ENCODE results near the gene PTPRU. TPM values are rescaled to one million over a fixed set of nuclear protein-coding genes. Genes with fewer than 3 reads are reported as not detected.
"Not testable (repeated sequence)": the region's sequence is repeated elsewhere in the genome, so short reads cannot be mapped to it uniquely, and the experiment has no call there.

PTPRU gene
- total RNA-seq, 2 experiments from 2014 or later, result 0.37 to 0.89 TPM

DNA sequence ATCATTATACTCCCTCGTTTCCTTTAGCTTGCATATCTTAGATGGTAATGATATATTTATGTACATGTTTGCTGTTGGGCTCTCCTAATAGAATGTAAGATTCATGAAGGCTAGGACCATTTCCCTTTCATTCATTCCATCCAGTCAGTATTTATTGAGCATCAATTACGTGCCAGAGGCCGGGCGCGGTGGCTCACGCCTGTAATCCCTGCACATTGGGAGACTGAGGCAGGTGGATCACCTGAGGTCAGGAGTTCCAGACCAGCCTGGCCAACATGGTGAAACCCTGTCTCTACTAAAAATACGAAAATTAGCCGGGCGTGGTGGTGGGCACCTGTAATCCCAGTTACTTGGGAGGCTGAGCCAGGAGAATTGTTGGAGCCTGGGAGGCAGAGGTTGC lies 1.4 kb upstream of the PTPRU start:
- peaks cover 35% of the 10 kb centered on the region for H3K27me3 Mint-ChIP-seq
- not testable (repeated sequence) for DNase-seq

DNA sequence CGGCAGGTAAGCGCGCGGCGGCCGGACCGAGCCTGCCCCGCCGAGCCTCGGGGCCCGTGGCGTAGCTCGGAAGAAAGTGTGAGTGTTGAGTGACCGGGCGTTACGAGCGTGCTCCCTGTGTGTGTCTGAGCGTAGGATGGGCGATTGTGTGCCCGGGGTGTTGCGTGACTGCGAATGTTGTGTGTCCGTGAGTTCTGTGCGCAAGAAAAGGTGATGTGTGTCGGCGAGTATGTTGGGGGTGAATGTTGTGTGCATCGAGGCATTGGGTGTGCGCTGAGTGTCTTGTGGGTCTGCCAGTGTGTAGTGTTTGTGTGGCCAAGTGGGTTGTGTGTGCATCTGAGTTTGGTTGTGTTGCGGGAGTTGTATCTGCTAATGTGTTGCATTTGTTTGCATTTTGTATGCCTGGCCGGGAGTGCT lies 398 bp downstream of the PTPRU start:
- ChIA-PET CTCF (interaction anchor here (0.7 to 1.3 kb wide), 3 partner anchors 10 to 54 kb away, joined by 3 read pairs; no protein-coding TSS in a partner anchor), POLR2A (no interaction called here)
- DNase-seq, result no peak
- Mint-ChIP-seq H3K27ac (no peak overlapping the region), H3K4me3 (peak overlapping the region; percentile 63), H3K9me3 (ENCODE audit: low read depth) (no peaks in the 10 kb centered on the region), H3K27me3 (peaks cover 50% of the 10 kb centered on the region), H3K36me3 (ENCODE audit: low read depth) (no peaks in the 10 kb centered on the region), H3K4me1 (peaks cover 12% of the 10 kb centered on the region)
- no peak for ATAC-seq
- intact Hi-C loops (cut with DNase I, micrococcal nuclease), result loop anchor here (1.0 to 10.0 kb wide), 12 partner anchors 23 to 1828 kb away; partner anchors contain the start of gene PUM1 (in 1 of the 2)

More for the DNA sequence above, 1.4 kb upstream of the PTPRU start:
- intact Hi-C loops (cut with DNase I, micrococcal nuclease), result loop anchor here in 1 of 2 experiments (5.0 to 10.0 kb wide), 5 partner anchors 217 to 1830 kb away; partner anchors contain the start of gene PUM1
- H3K9me3 Mint-ChIP-seq (ENCODE audit: low read depth); H3K36me3 Mint-ChIP-seq (ENCODE audit: low read depth); H3K27ac Mint-ChIP-seq; ATAC-seq; POLR2A ChIA-PET; H3K4me3 Mint-ChIP-seq: not testable (repeated sequence)
- CTCF ChIA-PET, result interaction anchor here (0.8 to 1.3 kb wide), 2 partner anchors 10 to 26 kb away, joined by 3 read pairs; no protein-coding TSS in a partner anchor
- H3K4me1 Mint-ChIP-seq, result peaks cover 17% of the 10 kb centered on the region

DNA sequence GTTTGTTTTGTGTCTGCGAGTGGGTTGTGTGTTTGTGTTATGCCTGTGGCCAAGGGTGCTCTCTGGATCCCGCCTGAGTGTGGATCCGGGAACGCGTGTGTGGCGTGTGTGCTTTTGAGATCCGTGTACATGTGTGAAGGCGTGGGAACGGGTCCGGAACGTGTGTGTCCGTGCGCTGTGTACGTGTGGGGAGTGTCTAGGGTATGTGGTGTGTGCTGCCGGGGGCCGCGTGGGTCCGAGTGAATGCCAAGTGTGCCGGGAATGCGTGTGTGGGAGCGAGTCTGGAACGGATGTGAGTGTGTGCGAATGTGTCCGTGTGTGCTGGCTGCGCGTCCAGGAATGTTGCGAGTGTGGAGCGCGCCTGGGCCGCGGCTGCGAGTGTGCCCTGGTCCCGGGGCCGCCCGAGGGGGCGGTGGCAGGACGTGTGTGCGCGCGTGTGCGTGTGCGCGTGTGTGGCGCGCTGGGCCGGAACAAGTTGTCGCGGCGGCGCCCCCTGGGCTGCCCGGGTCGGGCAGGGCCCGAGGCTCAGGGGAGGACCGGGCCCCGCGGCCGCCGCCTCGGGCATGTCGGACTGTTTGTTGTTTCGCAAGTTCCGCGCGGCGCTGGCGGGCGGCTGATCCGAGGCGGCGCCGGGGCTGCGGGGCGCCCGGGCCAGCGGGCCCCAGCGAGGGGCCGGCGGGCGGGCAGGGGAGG lies 953 bp downstream of the PTPRU start:
- Mint-ChIP-seq H3K4me3 (peak overlapping the region; percentile 63), H3K27me3 (peaks cover 50% of the 10 kb centered on the region), H3K36me3 (ENCODE audit: low read depth) (no peaks in the 10 kb centered on the region), H3K9me3 (ENCODE audit: low read depth) (no peaks in the 10 kb centered on the region), H3K27ac (no peak overlapping the region), H3K4me1 (peaks cover 12% of the 10 kb centered on the region)
- CTCF ChIA-PET, result interaction anchor here (0.7 to 1.3 kb wide), 3 partner anchors 11 to 54 kb away, joined by 3 read pairs; no protein-coding TSS in a partner anchor
- intact Hi-C loops (cut with DNase I, micrococcal nuclease), result loop anchor here (2.0 to 10.0 kb wide), 7 partner anchors 104 to 1828 kb away; partner anchors contain the start of gene PUM1 (in 1 of the 2)
- DNase-seq (peak; percentile 22), ATAC-seq (no peak)
- POLR2A ChIA-PET, result no interaction called here

DNA sequence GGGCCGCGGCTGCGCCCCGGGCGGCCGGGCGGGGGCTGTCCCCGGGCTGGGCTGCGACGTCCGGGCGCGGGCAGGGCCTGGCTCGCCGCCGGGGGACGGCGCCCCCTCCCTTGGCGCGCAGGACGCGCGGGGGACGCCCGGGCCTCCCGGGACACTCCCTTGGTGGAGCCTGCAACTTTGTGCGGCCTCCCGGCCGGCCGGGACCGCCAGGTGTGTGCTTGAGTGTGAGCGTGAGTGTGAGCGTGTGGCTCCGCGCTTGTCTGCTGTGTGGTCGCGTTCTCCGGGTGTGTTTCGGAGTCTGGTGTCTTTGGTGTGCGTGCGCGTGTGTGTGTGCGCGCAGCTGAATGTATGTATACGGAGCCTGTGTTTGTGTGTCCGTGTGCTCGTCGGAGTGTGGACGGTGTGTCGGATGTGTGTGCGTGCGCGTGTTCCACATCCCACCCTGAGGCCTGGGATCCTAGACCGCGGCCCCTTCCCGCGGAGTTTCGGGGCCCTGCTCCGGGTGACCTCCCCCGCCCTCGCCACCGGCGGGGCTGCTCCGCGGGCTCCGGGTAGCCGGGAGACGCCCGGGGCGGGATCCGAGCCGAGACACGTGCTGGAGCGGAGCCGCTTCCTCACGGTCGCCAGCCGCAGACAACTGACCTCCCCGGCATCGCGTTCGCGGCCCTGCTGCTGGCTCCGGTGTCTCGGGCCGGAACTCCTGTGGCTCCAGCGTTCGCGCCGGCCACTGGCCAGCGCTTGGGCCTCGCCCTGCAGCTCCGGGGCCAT lies 1.7 kb downstream of the PTPRU start:
- CTCF ChIA-PET, result no interaction called here
- peaks cover 50% of the 10 kb centered on the region for H3K27me3 Mint-ChIP-seq
- peak; percentile 36 for DNase-seq

DNA sequence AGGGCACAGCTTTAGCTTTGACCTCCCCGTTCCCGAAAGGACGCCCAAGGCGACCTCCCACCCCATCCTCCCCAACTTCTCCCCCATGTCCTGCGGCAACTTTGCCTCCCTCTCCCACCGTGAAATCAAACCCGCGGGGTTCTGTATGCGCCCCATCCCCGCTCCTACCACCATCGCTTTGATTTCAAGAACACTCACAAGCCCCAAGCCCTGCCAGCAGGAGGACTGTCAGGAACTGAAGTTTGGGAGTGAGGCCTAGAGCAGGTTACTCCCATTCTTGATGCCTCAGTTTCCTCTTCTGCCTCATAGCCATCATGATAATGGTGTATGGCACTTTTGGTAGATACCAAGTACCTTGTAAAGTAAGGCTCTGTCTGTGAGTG lies 2.3 kb downstream of the PTPRU start:
- DNase-seq (no peak), ATAC-seq (no peak)
- Mint-ChIP-seq H3K4me3 (peak overlapping the region; percentile 24), H3K27ac (no peak overlapping the region), H3K9me3 (ENCODE audit: low read depth) (no peaks in the 10 kb centered on the region), H3K27me3 (peaks cover 49% of the 10 kb centered on the region), H3K36me3 (ENCODE audit: low read depth) (no peaks in the 10 kb centered on the region), H3K4me1 (peaks cover 12% of the 10 kb centered on the region)
- intact Hi-C loops (cut with DNase I, micrococcal nuclease), result loop anchor here in 1 of 2 experiments (5.0 to 10.0 kb wide), 4 partner anchors 214 to 1826 kb away; partner anchors contain the start of gene PUM1
- POLR2A ChIA-PET, result no interaction called here
- CTCF ChIA-PET, result interaction anchor here (1.2 kb wide), 1 partner anchor 15 kb away, joined by 3 read pairs; no protein-coding TSS in a partner anchor

More for the DNA sequence above, 1.7 kb downstream of the PTPRU start:
- Mint-ChIP-seq H3K9me3 (ENCODE audit: low read depth) (no peaks in the 10 kb centered on the region), H3K4me1 (peaks cover 12% of the 10 kb centered on the region), H3K4me3 (peak overlapping the region; percentile 56), H3K36me3 (ENCODE audit: low read depth) (no peaks in the 10 kb centered on the region), H3K27ac (peak overlapping the region; percentile 51)
- intact Hi-C loops (cut with DNase I, micrococcal nuclease), result loop anchor here (2.0 to 10.0 kb wide), 7 partner anchors 103 to 1827 kb away; partner anchors contain the start of gene PUM1 (in 1 of the 2)
- POLR2A ChIA-PET, result no interaction called here
- no peak for ATAC-seq

DNA sequence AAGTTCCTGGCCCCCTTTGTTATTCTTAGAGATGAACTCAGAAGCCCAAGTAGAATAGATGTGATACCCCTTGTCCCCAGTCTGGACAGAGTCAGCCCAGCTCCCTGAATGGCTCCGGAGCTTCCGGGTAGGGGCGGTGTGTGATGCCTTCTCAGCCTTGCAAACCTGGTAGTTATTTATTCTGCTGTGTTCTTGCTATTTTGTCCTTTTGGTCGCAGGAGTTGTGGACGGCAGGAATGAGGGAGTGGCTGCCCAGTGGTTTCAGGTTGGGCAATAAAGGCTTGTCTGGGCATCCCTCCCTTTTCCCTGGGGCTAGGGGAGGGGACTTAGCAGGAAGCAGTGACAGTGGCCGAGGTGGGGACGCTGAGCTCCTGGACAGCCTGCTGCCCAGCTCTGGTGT lies 2.8 kb downstream of the PTPRU start:
- peaks cover 12% of the 10 kb centered on the region for H3K4me1 Mint-ChIP-seq
- intact Hi-C loops (cut with DNase I, micrococcal nuclease), result loop anchor here in 1 of 2 experiments (5.0 to 10.0 kb wide), 4 partner anchors 213 to 1826 kb away; partner anchors contain the start of gene PUM1
- H3K4me3 Mint-ChIP-seq, result no peak overlapping the region
- peaks cover 48% of the 10 kb centered on the region for H3K27me3 Mint-ChIP-seq
- H3K9me3 Mint-ChIP-seq (ENCODE audit: low read depth), result no peaks in the 10 kb centered on the region
- ATAC-seq, result no peak
- CTCF ChIA-PET, result interaction anchor here (0.6 to 1.2 kb wide), 2 partner anchors 14 to 1500 kb away, joined by 3 read pairs; no protein-coding TSS in a partner anchor
- POLR2A ChIA-PET, result no interaction called here
- H3K36me3 Mint-ChIP-seq (ENCODE audit: low read depth), result no peaks in the 10 kb centered on the region
- DNase-seq, result no peak
- no peak overlapping the region for H3K27ac Mint-ChIP-seq

DNA sequence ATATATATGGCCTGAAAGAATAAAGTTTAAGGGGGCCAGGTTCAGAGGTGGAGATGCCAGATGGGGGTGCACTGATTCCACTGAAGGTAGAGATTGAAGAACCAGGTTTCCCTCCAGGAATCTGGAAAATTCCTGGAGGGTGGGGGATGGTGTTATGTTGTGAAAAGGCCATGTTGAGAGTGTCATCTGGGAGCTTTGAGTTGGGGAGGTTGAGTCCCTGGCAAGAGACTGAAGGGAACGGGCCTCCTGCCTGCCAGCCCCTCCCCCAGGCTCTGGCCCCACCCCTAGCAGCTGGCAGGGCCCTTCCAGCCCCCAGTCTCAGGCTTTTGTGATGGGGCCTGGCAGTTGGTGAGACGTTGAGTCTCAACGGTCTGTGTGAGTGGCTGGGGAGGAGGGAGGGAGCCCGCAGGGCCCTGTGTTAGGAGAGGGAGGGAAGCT lies 4.1 kb downstream of the PTPRU start:
- intact Hi-C loops (cut with DNase I, micrococcal nuclease), result no loop called here
- ATAC-seq, result no peak
- peaks cover 12% of the 10 kb centered on the region for H3K4me1 Mint-ChIP-seq
- ChIA-PET CTCF (no interaction called here), POLR2A (no interaction called here)
- no peak for DNase-seq
- H3K27me3 Mint-ChIP-seq, result peaks cover 42% of the 10 kb centered on the region
- H3K9me3 Mint-ChIP-seq (ENCODE audit: low read depth), result no peaks in the 10 kb centered on the region
- H3K4me3 Mint-ChIP-seq, result no peak overlapping the region
- no peak overlapping the region for H3K27ac Mint-ChIP-seq
- no peaks in the 10 kb centered on the region for H3K36me3 Mint-ChIP-seq (ENCODE audit: low read depth)

DNA sequence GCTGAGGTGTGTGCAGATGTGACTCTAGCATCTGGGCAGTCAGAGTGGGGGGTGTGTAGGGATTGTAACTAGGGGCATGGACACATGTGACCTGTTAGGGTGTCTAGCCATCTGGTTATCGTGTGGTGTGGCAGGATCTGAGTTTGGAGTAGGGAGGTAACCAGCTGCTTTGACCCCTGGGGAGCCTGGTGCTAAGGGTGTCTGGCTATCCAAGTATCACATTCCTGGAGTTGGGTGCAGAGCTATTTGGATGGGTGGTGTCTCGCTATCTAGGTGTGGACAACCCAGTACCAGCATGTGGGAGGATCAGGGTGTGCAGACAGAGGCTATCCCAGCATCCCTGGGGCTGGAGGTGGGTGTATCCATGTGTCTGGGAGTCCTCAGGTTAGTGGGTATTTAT lies 4.7 kb downstream of the PTPRU start:
- Mint-ChIP-seq H3K4me1 (peaks cover 12% of the 10 kb centered on the region), H3K27ac (no peak overlapping the region), H3K36me3 (ENCODE audit: low read depth) (no peaks in the 10 kb centered on the region), H3K27me3 (peaks cover 40% of the 10 kb centered on the region), H3K9me3 (ENCODE audit: low read depth) (no peaks in the 10 kb centered on the region), H3K4me3 (no peak overlapping the region)
- CTCF ChIA-PET, result no interaction called here
- intact Hi-C loops (cut with DNase I, micrococcal nuclease), result no loop called here
- ATAC-seq (no peak), DNase-seq (no peak)
- POLR2A ChIA-PET, result interaction anchor here (0.6 kb wide), 1 partner anchor 153 kb away, joined by 4 read pairs; no protein-coding TSS in a partner anchor

DNA sequence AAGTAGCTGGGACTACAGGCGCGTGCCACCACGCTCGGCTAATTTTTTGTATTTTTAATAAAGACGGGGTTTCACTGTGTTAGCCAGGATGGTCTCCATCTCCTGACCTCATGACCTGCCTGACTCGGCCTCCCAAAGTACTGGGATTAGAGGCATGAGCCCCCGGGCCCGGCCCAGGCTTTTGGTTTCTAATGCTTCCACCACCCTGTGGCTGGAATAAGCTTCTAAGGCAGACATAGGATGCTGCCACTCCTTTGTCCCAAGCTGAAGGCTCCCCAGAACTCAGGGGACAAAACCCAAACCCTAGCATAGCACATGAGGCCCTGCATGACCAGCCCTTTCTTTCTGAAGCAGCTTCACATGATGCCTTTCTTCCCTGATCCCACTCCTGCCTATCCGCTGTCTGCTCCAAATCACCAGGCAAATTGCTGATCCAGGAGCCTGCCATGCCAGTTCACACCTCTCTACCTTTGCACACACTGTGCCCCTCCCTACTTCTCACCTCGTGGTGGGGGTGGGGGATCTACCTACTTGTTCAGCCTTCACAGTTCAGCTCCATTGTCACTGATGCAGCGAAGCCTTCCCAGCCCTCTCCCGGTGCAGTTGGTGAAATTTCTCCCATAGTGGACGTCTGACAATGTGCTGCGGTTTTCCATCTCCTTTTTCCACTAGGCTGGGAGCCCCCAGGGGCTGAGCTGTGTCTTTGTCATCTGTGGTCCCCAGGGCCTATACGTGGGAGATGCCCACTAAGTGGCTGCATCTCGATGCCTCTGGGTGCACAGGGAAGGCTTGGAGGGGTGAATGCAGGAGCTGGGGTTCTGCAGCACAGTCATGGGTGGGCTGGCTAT lies 6.9 kb downstream of the PTPRU start:
- intact Hi-C loops (cut with DNase I, micrococcal nuclease), result no loop called here
- CTCF ChIA-PET, result no interaction called here
- POLR2A ChIA-PET, result no interaction called here
- ATAC-seq (no peak), DNase-seq (no peak)
- H3K4me3 Mint-ChIP-seq, result no peak overlapping the region
- H3K4me1 Mint-ChIP-seq, result peaks cover 3% of the 10 kb centered on the region
- H3K27me3 Mint-ChIP-seq, result peaks cover 30% of the 10 kb centered on the region
- H3K9me3 Mint-ChIP-seq (ENCODE audit: low read depth), result no peaks in the 10 kb centered on the region
- H3K36me3 Mint-ChIP-seq (ENCODE audit: low read depth), result no peaks in the 10 kb centered on the region
- no peak overlapping the region for H3K27ac Mint-ChIP-seq

DNA sequence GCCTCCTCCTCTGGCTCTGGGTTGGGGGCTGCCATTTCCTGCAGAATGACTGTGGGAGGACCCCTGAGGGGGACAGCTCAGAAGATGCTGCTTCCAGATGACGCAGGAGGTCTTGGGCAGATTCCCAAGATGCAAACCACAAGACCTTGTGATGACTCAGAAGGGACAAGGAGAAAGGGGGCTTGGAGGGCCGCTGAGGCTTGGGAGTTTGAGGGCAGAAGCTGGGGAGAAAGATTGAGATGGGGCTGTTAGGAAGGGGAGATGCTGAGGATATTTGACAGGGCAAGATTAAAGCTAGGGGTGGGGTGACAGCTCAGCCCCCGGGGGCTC lies 7.5 kb downstream of the PTPRU start:
- Mint-ChIP-seq H3K36me3 (ENCODE audit: low read depth) (no peaks in the 10 kb centered on the region), H3K4me1 (no peaks in the 10 kb centered on the region), H3K27me3 (peaks cover 25% of the 10 kb centered on the region), H3K9me3 (ENCODE audit: low read depth) (no peaks in the 10 kb centered on the region), H3K4me3 (no peak overlapping the region), H3K27ac (no peak overlapping the region)
- ATAC-seq, result no peak
- CTCF ChIA-PET, result no interaction called here
- no peak for DNase-seq
- intact Hi-C loops (cut with DNase I, micrococcal nuclease), result no loop called here
- POLR2A ChIA-PET, result no interaction called here

DNA sequence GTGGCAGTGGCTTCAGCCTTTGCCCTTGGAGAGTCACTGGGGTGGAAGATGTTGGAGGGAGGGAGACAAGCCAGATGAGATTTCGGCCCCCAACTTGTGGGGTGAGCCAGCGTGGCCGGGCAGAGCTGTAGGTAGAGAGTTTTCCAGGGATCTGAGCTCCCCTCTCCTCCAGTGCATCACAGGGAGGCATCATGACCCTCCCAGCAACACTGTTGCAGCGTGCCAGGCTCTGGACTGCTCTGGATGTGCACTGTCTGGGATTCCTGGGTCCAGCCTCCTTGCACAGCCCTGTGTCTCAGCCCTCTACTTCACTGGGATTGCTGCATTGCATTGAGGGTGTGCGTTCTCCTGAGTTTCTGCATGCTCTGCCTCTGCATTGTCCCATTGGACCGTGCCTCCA lies 8.9 kb downstream of the PTPRU start:
- CTCF ChIA-PET, result no interaction called here
- no peak for ATAC-seq
- intact Hi-C loops (cut with DNase I, micrococcal nuclease), result no loop called here

More for the DNA sequence above, 8.9 kb downstream of the PTPRU start:
- Mint-ChIP-seq H3K36me3 (ENCODE audit: low read depth) (no peaks in the 10 kb centered on the region), H3K9me3 (ENCODE audit: low read depth) (no peaks in the 10 kb centered on the region), H3K4me1 (no peaks in the 10 kb centered on the region), H3K27ac (no peak overlapping the region), H3K27me3 (peaks cover 11% of the 10 kb centered on the region), H3K4me3 (no peak overlapping the region)
- DNase-seq, result no peak
- POLR2A ChIA-PET, result no interaction called here
